ENCODE results near the gene PPIL4.

GRCh38 chr6:149492798-149493343 is 53.0 kb downstream of the PPIL4 start:
- TF ChIP-seq CTCF (IDR thresholded peaks at IDR 0.05) (no peak), POLR2A (IDR thresholded peaks at IDR 0.05) (no peak)

All from testis (tissue), 2 donors.